Ammon's horn (tissue), 1 donor: Measurements from ENCODE around the gene FOXC1.

ENCODE experiments used
- DNase-seq: peaks from one replicate; pipeline ENCODE4 v3.0.0-alpha.2; 2016; ENCODE audit warnings: low spot score

Gene FOXC1

DNA sequence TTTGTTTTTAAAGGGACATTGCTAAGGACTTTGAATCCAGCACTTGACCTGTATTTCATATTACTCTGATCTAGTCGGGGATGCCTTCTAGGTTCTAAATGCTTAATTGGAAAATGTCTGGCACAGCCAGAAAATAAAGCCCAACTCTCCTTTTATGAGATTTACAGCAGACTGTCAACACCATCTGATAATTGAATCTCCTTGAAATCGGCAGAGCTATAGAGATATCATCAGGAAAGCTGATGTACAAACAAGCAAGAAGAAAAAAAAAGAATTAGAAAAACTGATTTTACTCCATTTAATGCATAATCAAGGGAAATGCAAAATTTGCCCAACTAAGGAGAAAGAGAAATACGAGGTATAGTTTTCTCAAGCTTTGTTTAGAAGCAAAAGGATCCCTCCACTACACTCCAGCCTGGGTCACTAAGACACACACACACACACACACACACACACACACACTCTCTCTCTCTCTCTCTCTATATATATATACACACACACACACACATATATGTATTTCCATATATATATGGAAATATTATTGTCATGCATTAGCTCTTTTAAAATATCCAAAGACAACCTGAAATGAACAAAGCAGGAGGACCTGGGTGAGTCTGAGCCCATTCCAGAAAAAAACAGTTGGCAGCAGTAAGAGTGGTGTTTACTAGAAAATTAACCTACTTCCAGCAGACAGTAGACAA is 9.5 kb upstream of the FOXC1 start:
- DNase-seq = no peak

DNA sequence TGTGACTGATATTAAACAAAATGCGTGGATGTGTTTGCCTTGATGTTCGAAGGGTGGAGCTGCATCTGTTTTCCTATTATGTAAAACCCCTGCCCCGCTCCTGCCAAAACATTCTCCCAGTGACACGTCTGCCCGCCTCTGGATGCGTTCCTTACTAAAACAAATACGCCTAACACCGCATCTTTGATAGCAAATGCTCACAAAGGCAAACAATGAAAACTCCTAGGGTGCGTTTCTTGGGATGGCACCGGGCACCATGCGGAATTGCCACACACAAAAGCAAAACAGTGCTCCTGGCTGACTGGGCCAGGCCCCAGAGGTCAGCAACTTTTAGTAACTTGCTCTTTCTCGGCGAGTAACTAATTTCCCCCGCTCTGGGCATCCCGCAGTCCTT is 9.0 kb upstream of the FOXC1 start:
- DNase-seq = no peak

DNA sequence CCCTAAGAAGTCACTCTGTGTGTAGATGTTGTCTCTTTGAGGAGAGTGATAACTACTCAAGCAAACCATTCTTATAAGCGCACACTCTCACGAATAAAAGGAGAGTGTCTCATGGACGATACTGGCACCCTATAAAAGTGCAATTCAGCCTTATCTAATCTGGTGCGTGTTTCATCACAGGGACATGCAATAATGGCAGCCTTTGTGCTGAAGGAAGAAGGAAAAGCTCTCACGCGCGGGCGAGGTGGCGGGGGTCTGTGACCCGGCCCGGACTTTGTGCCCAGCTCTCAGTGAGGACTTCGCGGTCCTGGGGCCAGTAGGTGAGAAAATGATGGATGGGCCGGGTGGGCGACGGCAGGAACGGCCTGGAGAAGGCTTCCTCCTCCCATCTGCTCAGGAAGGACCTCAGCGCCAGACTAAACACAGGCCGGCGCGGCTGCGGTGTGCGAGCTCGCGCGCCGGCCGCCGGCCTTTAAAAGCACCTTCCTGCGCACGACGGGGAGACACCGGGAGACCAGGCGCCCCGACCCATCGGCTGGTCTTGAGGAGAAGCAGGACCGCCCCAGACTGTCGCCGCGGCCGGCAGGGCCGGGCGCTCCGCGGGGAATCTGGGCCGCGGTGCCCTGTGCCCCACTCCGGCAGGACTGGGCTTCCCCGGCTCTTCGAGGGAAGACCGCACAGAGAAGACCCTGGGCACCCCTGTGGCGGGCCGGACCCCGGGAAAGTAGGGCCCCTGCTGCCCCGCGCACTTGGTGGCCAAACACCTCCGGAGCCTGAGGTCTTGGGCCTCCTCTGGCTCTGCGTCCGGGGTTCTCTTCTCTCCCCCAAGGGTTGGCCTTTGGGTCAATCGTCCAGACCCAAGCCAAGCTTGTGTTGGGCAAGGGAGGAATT is 8.3 kb upstream of the FOXC1 start:
- DNase-seq = no peak

DNA sequence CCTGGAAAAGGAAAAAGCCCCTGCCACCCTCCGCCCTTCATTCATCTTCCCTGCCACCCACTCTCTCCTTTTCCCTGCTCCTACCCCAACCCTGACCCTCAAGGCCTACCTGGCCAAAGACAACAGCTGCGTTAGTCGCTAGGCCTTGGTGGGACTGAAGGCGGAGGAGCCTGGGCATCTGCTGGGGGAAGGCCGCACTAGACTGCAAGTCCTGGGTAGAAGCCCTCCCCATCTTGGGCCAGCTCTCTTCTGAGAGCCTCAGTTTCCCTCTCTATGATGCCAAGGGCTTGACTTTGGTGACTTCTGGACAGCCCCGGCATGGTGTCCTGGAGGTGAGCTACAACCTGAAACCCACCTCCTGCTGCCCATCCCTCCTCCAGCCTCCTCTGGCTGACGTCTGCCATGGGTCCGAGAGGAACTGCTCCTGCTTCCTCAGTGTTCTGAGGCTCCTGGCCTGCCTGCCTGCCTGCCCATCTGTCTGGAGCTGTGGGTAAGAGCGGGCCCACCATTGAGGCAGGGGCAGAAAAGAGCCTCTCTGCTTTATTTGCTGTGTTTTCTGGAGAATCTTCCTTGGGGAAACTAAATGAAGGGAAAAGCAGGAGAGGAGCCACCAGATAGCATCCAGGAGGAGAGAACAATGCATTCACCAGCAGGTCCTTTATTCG is 7.5 kb upstream of the FOXC1 start:
- no peak for DNase-seq

DNA sequence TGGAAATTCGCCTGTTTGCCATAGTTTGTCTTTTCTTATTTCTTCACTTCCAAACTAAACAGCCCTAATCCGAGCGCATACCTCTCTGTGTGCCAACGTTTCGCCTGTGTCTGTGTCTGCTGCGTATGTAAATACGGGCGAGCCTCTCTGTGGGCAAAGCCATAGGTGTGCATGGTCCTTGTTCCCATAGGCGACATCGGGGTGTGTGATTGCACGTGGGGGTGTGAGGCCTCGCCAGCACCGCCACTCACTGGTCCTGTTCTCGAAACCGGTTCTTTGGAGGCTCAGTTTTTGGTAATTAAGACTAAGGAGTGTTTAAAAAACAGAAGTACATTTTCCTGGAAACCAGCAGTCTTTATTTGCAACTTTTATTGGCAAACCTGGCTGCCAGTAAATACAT is 6.0 kb upstream of the FOXC1 start:
- DNase-seq = no peak

DNA sequence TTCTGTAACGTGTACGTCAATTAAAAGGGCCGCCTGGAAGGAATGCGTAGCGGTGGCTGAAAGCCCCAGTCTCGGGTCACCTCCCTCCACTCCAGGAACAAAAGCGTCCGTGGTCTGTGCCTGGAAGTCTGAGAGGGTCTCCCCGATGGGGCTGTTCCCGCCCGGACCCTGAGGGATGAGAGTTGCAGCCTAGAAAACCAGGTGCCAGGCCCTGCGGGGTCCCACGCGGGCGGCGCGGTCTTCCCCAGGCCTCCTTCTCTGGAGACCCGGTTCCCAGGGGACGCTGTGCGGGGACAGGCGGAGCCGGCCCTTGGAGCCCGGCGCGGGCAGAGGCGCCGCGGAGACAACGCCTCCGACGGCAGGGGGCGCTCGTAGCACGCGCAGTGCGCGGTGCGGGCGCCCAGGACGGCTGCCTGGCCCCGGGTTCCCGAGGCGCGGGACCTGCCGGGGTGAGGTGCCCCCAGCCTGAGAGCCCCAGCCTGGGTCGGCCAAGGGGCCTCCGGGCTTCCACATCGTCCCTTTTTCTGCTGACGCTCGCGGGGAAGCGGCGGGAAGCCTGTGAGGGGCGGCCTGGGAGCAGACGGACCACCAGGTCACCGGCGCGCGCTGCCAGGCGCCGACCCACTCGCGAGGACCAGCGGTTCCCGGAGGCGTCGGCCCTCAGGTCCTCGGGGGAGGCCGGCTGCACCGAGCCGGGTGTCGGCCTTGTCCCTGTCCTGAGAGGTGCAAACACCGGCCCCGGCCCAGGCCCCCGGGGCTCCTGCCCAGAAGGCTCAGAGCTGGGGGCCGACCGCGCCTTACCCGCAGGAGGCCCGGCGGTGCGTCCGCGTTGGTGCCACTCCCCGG is 5.3 kb upstream of the FOXC1 start:
- DNase-seq = peak; percentile 51

DNA sequence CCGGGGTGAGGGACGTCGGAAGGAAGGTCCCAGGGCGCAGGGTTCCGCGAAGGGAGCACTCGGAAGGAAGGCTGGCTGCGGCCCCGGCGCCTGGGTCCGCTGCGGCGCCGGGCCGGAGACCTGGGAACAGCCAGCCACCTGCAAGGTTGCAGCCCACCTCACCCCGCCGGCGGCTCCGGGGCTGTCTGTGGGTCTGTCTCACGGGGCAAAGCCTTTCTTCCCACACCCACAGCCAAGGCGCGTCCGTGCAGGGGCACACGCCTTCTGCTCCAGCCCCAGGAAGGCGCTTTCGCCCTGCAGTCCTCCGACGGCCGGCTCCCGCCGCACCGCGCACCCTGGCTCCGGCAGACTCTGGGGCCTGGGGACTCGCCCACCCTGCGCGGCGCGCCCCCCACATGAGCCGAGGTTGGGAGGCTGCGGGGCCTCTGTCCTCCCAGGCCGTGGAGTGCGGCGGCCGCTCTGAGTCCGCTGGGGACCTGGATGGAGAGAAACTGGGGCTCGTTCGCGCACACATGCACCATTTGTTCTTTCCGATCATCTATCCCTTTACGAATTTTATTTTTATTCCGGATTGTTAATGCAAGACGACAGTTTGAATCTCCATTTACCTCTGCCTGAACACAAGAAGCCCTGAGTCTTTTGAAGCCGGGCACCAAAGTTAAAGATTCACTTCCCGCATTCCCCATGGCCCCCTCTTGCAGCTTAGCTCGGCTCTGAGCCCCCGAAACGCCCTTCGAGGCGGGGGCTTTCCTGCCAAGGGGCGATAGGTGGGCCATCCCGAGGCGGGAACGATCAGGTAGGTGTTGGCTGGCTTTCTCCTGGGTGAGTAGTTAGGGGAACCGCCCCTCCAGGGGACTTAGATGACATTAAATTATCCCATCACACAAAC is 4.5 kb upstream of the FOXC1 start:
- no peak for DNase-seq

DNA sequence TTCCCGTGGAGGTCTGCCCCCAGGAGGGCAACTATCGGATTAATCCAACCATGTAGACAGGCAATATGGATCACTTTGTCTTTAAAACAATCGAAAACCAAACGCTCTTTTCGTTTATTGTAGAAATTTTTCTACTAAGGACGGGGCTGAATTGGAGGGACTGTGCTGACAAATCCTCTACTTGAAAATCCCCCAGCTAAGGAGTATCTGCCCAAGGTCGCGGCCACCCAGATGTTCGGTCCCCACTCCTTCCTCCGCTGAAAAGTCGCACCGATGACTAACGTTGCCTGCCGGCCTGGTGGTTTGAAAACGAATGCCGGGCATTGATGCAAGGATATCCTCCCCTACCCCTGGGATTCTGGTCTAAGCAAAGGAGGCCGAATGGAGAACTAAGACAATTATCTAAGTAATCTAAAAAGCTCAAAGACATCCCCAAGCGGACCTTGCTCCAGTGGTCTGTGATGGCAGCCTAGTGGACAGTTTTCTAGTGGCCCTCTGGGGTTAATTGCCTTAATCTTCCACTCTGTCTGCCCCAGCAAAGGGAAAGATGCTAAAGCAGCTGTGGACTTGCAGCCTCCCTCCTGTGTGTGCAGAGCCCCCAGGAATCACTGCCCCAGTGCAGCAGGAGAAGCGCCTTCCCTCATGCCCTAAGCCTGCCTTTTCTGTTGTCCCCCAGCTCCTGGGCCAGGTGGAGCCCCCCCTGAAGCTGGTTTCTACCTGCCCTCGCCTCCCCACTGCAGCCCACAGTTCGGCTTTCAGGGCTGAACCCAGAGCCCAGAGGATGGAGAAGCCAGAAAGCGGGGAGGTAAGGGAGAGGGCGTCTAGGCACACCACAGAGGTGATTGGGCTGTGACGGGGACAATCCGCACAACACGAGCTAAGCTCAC is 3.6 kb upstream of the FOXC1 start:
- no peak for DNase-seq

DNA sequence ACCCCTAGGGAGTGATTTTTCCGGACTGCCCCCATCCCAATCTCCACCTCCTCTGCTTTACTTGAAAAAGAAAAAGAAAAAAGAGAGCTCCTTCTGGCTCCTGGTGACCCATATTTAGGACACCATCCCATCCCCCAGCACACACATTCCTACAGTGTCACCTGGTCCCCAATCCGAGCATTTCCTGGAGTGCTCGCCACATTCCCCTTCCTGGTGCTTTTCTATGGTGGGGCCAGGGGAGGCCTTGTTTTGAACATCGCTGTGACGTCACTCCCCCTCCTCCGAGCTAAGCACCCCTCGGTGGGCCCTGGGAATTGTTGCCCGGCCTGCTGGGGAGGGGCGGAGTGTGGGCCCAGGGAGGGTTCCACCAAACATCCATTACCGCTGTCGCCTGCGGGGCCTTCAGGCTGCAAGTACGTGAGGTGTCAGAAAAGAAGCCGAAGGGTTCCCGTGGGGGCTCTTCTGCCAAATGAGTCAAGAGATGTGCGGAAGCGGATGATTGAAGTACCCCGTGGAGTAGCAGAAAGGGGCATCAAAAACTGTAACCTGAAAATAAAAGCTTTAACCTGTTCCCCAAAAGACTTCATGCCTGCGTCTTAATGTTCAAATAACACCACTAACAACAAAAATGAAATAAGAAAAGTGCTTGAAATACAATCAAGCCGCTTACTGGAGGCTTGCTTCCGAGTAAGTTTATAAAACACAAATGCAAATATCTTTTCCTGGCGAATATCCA is 2.8 kb upstream of the FOXC1 start:
- DNase-seq = no peak

DNA sequence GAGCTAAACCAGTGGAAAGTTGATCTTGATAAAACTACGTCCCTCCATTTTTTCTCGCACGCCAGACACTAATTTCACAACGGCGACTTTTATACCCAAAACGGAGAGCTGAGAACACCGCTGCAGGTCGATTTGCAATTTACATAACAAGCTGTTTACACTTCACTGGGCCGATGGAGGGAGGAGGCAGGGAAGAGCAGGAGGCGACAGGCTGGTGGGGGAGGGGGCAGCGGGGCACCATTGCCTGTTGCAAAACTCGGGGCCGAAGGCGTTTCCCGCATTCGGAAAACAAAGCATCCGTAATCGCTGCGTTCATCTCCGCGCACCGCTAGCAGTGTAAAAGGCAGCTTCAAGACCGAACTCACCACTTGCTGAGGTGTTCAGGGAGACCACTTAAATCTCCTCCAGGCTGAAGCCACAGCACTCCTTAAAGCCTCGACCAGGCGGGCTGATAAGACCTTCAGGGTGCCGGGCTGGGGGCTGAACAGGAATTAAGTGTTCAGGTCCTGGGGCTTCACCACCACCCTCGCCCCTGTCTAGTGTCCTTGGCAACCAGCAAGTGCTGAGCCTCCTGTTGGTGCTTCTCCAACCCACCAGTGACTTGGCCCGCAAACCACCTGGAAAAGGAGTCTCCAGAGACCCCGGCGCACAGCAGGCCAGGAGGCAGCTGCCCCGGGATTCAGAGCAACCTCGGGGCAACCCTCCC is 2.0 kb upstream of the FOXC1 start:
- DNase-seq = no peak

DNA sequence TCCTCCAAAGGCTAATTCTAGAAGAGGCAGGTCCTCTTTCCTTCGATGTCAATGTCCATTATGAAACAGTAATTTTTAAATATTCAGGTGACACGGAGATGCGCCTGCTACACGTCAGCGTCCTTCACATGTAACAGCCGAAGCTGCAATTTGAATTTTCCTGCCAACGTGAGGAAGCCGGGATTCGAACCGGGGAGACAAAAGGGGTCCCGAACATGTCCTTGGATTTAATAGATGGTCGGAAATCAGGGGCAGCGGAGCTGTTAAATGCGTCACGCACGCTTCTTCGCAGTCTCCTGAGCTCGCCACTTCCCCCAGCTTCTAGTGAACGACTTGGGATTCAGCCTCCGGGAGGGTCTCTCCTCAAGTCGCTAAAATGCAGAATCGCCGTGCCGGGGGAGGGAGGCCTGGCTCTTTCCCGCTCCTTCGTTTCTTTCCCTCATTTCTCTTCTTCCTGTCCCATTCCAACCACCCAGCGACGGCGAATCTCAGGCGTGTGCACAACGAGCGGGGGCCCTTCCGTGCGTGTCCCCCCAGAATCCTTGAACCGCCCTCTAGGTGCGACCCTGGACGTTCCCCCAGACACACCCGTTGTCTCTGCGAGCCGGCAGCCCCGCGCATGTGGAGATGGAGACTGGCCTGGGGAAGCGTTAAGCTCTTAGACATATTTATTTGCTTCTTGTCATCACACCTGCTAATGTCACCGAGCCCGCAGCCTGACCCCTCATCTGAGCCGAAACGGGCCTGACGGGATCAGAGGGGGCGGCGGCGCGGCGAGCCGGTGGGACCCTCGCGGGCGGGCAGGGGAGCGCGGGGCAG is 1.3 kb upstream of the FOXC1 start:
- no peak for DNase-seq

DNA sequence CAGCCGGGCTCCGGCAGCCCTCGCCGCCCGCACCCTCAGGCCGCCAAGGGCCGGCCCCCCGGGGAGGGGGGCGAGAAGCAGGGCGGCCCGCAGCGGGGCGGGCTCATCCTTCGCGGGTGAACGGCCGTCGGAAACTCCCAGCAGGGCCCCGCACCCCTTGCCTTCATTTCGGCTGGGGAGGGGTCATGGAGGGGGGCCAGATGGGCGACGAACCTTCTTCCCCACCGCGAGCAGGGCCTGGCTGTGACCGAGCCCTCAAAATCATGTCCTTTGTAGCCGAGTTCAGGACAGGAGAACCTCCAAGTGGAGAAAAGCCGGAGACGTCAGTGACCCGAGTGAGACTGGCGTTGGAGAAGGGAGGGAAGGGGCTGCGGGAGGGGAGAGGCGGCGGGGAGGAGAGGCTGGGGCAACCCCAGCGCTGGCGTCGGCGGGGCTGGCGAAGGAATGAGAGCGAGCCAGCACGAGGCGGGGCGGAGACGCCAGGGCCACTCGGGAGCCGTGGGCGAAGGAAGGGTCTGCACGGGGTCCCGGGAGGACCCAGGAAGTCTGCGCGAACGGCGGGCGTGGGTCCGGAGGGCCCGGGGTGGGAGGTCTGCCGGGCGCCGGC is 571 bp upstream of the FOXC1 start:
- DNase-seq = no peak

DNA sequence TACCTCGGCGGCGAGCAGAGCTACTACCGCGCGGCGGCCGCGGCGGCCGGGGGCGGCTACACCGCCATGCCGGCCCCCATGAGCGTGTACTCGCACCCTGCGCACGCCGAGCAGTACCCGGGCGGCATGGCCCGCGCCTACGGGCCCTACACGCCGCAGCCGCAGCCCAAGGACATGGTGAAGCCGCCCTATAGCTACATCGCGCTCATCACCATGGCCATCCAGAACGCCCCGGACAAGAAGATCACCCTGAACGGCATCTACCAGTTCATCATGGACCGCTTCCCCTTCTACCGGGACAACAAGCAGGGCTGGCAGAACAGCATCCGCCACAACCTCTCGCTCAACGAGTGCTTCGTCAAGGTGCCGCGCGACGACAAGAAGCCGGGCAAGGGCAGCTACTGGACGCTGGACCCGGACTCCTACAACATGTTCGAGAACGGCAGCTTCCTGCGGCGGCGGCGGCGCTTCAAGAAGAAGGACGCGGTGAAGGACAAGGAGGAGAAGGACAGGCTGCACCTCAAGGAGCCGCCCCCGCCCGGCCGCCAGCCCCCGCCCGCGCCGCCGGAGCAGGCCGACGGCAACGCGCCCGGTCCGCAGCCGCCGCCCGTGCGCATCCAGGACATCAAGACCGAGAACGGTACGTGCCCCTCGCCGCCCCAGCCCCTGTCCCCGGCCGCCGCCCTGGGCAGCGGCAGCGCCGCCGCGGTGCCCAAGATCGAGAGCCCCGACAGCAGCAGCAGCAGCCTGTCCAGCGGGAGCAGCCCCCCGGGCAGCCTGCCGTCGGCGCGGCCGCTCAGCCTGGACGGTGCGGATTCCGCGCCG is 994 bp downstream of the FOXC1 start:
- no peak for DNase-seq

DNA sequence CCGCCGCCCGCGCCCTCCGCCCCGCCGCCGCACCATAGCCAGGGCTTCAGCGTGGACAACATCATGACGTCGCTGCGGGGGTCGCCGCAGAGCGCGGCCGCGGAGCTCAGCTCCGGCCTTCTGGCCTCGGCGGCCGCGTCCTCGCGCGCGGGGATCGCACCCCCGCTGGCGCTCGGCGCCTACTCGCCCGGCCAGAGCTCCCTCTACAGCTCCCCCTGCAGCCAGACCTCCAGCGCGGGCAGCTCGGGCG is 1.5 kb downstream of the FOXC1 start:
- no peak for DNase-seq

DNA sequence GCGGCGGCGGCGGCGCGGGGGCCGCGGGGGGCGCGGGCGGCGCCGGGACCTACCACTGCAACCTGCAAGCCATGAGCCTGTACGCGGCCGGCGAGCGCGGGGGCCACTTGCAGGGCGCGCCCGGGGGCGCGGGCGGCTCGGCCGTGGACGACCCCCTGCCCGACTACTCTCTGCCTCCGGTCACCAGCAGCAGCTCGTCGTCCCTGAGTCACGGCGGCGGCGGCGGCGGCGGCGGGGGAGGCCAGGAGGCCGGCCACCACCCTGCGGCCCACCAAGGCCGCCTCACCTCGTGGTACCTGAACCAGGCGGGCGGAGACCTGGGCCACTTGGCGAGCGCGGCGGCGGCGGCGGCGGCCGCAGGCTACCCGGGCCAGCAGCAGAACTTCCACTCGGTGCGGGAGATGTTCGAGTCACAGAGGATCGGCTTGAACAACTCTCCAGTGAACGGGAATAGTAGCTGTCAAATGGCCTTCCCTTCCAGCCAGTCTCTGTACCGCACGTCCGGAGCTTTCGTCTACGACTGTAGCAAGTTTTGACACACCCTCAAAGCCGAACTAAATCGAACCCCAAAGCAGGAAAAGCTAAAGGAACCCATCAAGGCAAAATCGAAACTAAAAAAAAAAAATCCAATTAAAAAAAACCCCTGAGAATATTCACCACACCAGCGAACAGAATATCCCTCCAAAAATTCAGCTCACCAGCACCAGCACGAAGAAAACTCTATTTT is 2.0 kb downstream of the FOXC1 start:
- no peak for DNase-seq
